SK-N-SH treated with all-trans-retinoic acid at 6 μM for 48 hours (cell line): Measurements from ENCODE around the gene TRIOBP.
"Not testable (repeated sequence)": the region's sequence is repeated elsewhere in the genome, so short reads cannot be mapped to it uniquely, and the experiment has no call there.

Experiments
- ATAC-seq: fragments of 200-7000 bp; cut with Tn5 transposase; 3 replicates; pipeline ENCODE4 v1.9.1; 2020; ENCODE audit warnings: mild to moderate bottlenecking, moderate library complexity
- ARNTL ChIP-seq: fragments of 450-650 bp; formaldehyde crosslinking; IDR thresholded peaks from 2 replicates; pipeline ENCODE4 v1.5.0; 2020; ENCODE audit warnings: low read depth, mild to moderate bottlenecking, moderate library complexity, borderline replicate concordance
- BACH2 ChIP-seq: fragments of 250-450 bp; sonication (Bioruptor Pico); IDR thresholded peaks from 2 replicates; pipeline ENCODE4 v1.9.0; 2021; ENCODE audit warnings: mild to moderate bottlenecking, borderline replicate concordance
- CREB5 ChIP-seq: fragments of 250-450 bp; sonication (Bioruptor Pico); IDR thresholded peaks from 2 replicates; pipeline ENCODE4 v1.5.1; 2020; ENCODE audit warnings: low read depth, mild to moderate bottlenecking, moderate library complexity
- CSDC2 ChIP-seq: fragments of 250-450 bp; sonication (Bioruptor Pico); IDR thresholded peaks from 2 replicates; pipeline ENCODE4 v1.5.0; 2020; ENCODE audit warnings: mild to moderate bottlenecking, moderate library complexity
- CSRNP3 ChIP-seq: fragments of 250-450 bp; sonication (Bioruptor Pico); IDR thresholded peaks from 2 replicates; pipeline ENCODE4 v1.5.1; 2021; ENCODE audit warnings: mild to moderate bottlenecking, moderate library complexity
- GLIS3 ChIP-seq: fragments of 250-450 bp; sonication (Bioruptor Pico); IDR thresholded peaks from 2 replicates; pipeline ENCODE4 v1.5.0; 2020; ENCODE audit warnings: mild to moderate bottlenecking, moderate library complexity
- ISL1 ChIP-seq: fragments of 250-450 bp; sonication (Bioruptor Pico); IDR thresholded peaks from 2 replicates; pipeline ENCODE4 v2.1.2; 2022; ENCODE audit warnings: mild to moderate bottlenecking, moderate library complexity
- PPARA ChIP-seq: fragments of 250-450 bp; sonication (Bioruptor Pico); IDR thresholded peaks from 2 replicates; pipeline ENCODE4 v1.5.0; 2020; ENCODE audit warnings: mild to moderate bottlenecking, borderline replicate concordance
- SNAI2 ChIP-seq: fragments of 250-450 bp; sonication (Bioruptor Pico); IDR thresholded peaks from 2 replicates; pipeline ENCODE4 v1.5.0; 2020; ENCODE audit warnings: mild to moderate bottlenecking, moderate library complexity
- TOX ChIP-seq: fragments of 250-450 bp; sonication (Bioruptor Pico); IDR thresholded peaks from 2 replicates; pipeline ENCODE4 v1.8.0; 2021; ENCODE audit warnings: mild to moderate bottlenecking, moderate library complexity, borderline replicate concordance
- TSHZ2 ChIP-seq: fragments of 250-450 bp; sonication (Bioruptor Pico); IDR thresholded peaks from 2 replicates; pipeline ENCODE4 v1.5.0; 2020; ENCODE audit warnings: mild to moderate bottlenecking, moderate library complexity
- ZC3H10 ChIP-seq: fragments of 250-450 bp; sonication (Bioruptor Pico); IDR thresholded peaks from 2 replicates; pipeline ENCODE4 v1.5.1; 2021; ENCODE audit warnings: mild to moderate bottlenecking, moderate library complexity
- ZFP3 ChIP-seq: fragments of 250-450 bp; sonication (Bioruptor Pico); IDR thresholded peaks from 2 replicates; pipeline ENCODE4 v1.5.0; 2020; ENCODE audit warnings: mild to moderate bottlenecking, moderate library complexity
- ZFP30 ChIP-seq: fragments of 450-650 bp; formaldehyde crosslinking; IDR thresholded peaks from 2 replicates; pipeline ENCODE4 v1.5.0; 2022; ENCODE audit warnings: mild to moderate bottlenecking, moderate library complexity
- ZNF70 ChIP-seq: fragments of 450-650 bp; formaldehyde crosslinking; IDR thresholded peaks from 2 replicates; pipeline ENCODE4 v1.5.0; 2020; ENCODE audit warnings: mild to moderate bottlenecking, moderate library complexity
- ZNF8 ChIP-seq: fragments of 450-650 bp; formaldehyde crosslinking; IDR thresholded peaks from 2 replicates; pipeline ENCODE4 v1.5.0; 2020; ENCODE audit warnings: mild to moderate bottlenecking, moderate library complexity
- TF ChIP-seq, protein P1 (sequence below): fragments of 250-450 bp; sonication (Bioruptor Pico); IDR thresholded peaks from 2 replicates; pipeline ENCODE4 v1.8.0; 2020; ENCODE audit warnings: mild to moderate bottlenecking, moderate library complexity, borderline replicate concordance
- TF ChIP-seq, protein P2 (sequence below): fragments of 250-450 bp; sonication (Bioruptor Pico); IDR thresholded peaks from 2 replicates; pipeline ENCODE4 v1.8.0; 2021; ENCODE audit warnings: low read depth, mild to moderate bottlenecking, moderate library complexity, borderline replicate concordance

The TRIOBP gene

DNA sequence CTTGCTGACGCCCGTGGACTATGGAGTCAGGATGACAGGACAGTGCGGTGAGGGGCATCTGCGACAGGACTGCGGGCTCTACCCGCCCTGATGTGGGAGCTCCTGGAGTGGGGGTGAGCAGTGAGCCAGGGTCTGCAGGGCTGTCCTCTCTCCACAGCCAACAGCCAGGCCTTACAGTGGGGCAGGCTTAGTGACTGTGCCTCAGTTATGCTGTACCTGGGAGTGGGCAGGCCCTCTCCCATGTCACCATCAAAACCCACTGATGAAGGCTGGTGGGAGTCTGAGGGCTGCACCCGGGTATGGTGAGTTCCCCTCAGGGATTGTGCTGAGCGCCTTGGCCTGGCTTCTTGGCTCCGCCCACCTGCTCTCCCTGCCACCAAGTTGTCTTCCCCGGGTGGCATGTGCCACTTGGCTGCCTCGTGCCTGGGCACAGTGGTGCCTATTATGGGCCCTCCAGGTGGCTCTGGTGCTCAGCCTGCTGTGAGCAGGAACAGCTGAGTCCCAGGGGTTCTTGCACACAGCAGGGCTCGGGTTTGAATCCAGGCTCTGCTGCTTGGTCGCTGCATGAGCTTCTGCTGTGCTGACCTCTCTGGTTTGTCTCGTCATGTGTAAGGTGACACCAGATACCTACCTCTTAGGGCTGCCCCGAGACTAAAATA, 4.1 kb upstream of the TRIOBP start:
- ATAC-seq, result no peak
- TF ChIP-seq BACH2 (CRISPR knock-in tag), result no peak
- no peak for TF ChIP-seq CREB5 (CRISPR knock-in tag)
- TF ChIP-seq ZNF70, result no peak
- TF ChIP-seq PPARA, result no peak
- TF ChIP-seq ZFP3 (CRISPR knock-in tag), result no peak

DNA sequence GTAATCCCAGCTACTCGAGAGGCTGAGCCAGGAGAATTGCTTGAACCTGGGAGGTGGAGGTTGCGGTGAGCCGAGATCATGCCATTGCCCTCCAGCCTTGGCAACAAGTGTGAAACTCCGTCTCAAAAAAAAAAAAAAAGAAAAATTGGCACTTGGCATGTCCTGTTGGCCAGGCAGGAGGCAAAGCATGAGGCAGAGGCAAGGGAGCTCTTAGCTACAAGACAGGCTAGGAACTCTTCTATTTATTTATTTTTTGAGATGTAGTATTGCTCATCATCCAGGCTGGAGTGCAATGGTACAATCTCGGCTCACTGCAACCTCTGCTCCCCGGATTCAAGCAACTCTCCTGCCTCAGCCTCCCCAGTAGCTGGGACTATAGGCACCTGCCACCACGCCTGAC, 2.7 kb upstream of the TRIOBP start:
- ATAC-seq, result not testable (repeated sequence)

DNA sequence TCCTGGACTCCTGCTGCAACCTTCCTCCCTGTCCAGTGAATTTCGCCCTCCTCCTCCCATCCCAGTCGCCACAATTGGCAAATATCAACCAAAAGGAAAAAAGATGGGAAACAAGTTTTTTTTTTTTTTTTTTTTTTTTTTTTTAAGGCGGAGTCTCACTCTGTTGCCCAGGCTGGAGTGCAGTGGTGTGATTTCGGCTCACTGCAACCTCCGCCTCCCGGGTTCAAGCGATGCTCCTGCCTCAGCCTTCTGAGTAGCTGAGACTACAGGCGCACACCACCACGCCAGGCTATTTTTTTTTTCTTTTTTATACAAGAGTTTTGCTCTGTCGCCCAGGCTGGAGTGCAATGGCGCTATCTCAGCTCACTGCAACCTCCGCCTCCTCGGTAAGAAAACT, 590 bp upstream of the TRIOBP start:
- ATAC-seq, result not testable (repeated sequence)

DNA sequence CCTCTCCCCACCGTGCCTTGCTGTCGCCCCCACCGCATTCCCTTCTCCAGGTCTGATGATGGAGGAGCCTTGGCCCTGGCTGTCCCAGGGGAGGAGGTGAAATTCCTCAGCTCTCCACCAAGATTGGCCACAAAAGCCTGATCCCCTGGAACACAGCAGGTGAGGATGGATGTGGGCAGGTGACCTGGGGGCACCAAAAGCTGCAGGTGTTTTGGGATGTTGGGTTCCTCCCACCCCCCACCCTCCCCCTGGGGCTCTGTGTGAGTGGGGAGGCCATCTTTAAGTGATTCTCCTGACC, 639 bp downstream of the TRIOBP start:
- TF ChIP-seq ZC3H10 (CRISPR knock-in tag), result no peak
- TF ChIP-seq SNAI2 (CRISPR knock-in tag), result no peak
- 0 out of 2 replicates have a peak, but pooled peaks have one; percentile 23 for TF ChIP-seq ZNF70
- TF ChIP-seq BACH2 (CRISPR knock-in tag), result no peak
- TF ChIP-seq, protein P1, sequence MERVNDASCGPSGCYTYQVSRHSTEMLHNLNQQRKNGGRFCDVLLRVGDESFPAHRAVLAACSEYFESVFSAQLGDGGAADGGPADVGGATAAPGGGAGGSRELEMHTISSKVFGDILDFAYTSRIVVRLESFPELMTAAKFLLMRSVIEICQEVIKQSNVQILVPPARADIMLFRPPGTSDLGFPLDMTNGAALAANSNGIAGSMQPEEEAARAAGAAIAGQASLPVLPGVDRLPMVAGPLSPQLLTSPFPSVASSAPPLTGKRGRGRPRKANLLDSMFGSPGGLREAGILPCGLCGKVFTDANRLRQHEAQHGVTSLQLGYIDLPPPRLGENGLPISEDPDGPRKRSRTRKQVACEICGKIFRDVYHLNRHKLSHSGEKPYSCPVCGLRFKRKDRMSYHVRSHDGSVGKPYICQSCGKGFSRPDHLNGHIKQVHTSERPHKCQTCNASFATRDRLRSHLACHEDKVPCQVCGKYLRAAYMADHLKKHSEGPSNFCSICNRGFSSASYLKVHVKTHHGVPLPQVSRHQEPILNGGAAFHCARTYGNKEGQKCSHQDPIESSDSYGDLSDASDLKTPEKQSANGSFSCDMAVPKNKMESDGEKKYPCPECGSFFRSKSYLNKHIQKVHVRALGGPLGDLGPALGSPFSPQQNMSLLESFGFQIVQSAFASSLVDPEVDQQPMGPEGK (CRISPR knock-in tag), result no peak
- TF ChIP-seq GLIS3 (CRISPR knock-in tag), result no peak
- ATAC-seq, result no peak

- ATAC-seq, result no peak
- no peak for TF ChIP-seq GLIS3 (CRISPR knock-in tag)
- TF ChIP-seq TOX (CRISPR knock-in tag), result no peak
- no peak for TF ChIP-seq ZNF8 (CRISPR knock-in tag)
These were observed 4.4 kb downstream of the TRIOBP start for GRCh38 chr22:37701141-37701786.

DNA sequence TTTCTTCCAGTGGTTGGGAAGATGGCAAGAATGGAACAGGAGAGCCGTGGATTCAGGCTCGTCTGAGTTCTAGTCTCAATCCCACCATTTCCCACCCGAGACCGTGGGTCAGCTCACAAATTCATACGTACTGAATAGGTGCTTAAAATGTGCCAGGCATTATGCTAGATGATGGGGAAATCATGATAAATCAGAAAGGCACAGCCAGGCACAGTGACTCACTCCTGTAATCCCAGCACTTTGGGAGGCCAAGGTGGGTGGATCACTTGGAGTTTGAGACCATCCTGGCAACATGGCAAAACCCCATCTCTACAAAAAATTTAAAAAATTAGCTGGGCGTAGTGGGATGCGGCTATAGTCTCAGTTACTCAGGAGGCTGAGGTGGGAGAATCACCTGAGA, 7.1 kb downstream of the TRIOBP start:
- ATAC-seq, result no peak
- no peak for TF ChIP-seq BACH2 (CRISPR knock-in tag)
- TF ChIP-seq ZFP3 (CRISPR knock-in tag), result no peak
- no peak for TF ChIP-seq SNAI2 (CRISPR knock-in tag)
- TF ChIP-seq CSDC2 (CRISPR knock-in tag), result no peak
- no peak for TF ChIP-seq ZC3H10 (CRISPR knock-in tag)
- no peak for TF ChIP-seq ZFP30
- TF ChIP-seq, protein P2, sequence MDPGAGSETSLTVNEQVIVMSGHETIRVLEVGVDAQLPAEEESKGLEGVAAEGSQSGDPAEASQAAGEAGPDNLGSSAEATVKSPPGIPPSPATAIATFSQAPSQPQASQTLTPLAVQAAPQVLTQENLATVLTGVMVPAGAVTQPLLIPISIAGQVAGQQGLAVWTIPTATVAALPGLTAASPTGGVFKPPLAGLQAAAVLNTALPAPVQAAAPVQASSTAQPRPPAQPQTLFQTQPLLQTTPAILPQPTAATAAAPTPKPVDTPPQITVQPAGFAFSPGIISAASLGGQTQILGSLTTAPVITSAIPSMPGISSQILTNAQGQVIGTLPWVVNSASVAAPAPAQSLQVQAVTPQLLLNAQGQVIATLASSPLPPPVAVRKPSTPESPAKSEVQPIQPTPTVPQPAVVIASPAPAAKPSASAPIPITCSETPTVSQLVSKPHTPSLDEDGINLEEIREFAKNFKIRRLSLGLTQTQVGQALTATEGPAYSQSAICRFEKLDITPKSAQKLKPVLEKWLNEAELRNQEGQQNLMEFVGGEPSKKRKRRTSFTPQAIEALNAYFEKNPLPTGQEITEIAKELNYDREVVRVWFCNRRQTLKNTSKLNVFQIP (CRISPR knock-in tag), result no peak
- no peak for TF ChIP-seq ARNTL (CRISPR knock-in tag)

- no peak for TF ChIP-seq CSDC2 (CRISPR knock-in tag)
- TF ChIP-seq ISL1 (CRISPR knock-in tag), result no peak
- TF ChIP-seq SNAI2 (CRISPR knock-in tag), result no peak
- TF ChIP-seq, all 23 proteins: peak for 0
These were observed 7.8 kb downstream of the TRIOBP start for GRCh38 chr22:37704645-37705044.

DNA sequence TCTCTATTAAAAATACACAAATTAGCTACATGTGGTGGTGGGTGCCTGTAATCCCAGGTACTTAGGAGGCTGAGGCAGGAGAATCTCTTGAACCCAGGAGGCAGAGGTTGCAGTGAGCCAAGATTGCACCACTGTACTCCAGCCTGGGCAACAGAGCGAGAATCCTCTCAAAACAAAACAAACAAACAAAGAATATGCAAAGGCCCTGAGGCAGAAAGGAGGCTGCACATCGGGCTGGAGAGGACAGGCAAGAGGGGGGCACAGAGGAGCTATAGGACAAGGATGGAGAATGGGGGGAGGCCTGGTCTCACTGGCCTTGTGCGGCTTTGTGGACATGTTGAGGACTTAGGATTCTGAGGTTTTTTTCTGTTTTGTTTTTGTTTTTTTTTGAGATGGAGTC, 8.4 kb downstream of the TRIOBP start:
- ATAC-seq, result no peak
- no peak for TF ChIP-seq PPARA
- TF ChIP-seq GLIS3 (CRISPR knock-in tag), result no peak
- TF ChIP-seq TOX (CRISPR knock-in tag), result no peak
- TF ChIP-seq ZNF8 (CRISPR knock-in tag), result no peak
- TF ChIP-seq TSHZ2, result no peak
- TF ChIP-seq CREB5 (CRISPR knock-in tag), result no peak
- TF ChIP-seq CSRNP3 (CRISPR knock-in tag), result no peak

More at GRCh38 chr22:37704645-37705044, 7.8 kb downstream of the TRIOBP start:
- no peak for ATAC-seq
